GM19238 (cell line): Measurements from ENCODE around the gene ZNF12.
"Not testable (repeated sequence)": the region's sequence is repeated elsewhere in the genome, so short reads cannot be mapped to it uniquely, and the experiment has no call there.

Experiments used
- DNase-seq: peaks from one replicate; pipeline ENCODE4 v3.0.0; 2011; ENCODE audit warnings: low spot score; ENCODE audit not compliant: insufficient read length

ZNF12 gene

DNA sequence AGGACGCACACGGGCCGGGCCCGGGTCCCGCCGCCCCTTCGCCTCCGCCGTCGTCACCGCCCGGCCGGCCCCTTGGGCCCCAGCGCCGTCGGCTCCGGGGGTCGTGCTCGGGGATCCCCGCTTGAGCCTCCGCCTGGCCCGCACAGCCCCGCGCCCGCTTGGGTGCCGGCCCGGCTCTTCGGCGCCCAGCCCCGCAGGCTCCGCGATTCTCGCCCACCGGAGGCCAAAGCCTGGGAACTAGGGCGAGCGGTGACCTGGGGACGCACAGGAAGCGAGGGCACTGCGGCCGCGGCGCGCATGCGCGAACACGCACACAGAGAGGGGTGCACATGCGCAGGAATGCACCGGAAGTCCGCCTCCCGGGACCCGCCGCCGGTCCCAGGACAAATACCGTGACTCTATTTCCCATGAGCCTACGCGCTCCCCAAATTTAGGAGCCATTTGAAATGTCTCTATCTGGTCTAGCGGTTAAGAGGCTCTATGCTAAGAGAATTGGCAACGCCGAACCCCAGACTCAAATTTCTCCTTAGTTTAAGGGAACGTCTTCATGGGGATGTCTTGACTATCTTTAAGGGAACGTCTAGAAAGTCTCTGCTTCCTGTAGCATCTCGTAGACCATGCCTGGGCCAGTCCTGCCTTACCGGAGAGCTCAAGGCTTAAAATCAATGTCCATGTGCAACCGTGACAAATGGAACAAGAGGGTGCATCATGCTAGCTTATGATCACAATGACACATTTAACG, at the start of gene ZNF12:
Gene ZNF12, minus strand, starts transcription at position 282 of the 742 bp plus-strand sequence. CDS start 1,774 bp downstream, outside the sequence.
- peak; percentile 95 for DNase-seq

- DNase-seq, result not testable (repeated sequence)
Observed at GRCh38 chr7:6753964-6754363, 47.2 kb upstream of the ZNF12 start, which contains the start of gene RSPH10B2. TSS of gene RSPH10B2 (plus strand) at chr7:6754103. CDS start at chr7:6757678, 3,575 bp downstream.

- DNase-seq, result not testable (repeated sequence)
Observed at GRCh38 chr7:6750173-6750572, 43.4 kb upstream of the ZNF12 start.

- DNase-seq, result not testable (repeated sequence)
Observed at GRCh38 chr7:6749335-6749734, 42.6 kb upstream of the ZNF12 start.

DNA sequence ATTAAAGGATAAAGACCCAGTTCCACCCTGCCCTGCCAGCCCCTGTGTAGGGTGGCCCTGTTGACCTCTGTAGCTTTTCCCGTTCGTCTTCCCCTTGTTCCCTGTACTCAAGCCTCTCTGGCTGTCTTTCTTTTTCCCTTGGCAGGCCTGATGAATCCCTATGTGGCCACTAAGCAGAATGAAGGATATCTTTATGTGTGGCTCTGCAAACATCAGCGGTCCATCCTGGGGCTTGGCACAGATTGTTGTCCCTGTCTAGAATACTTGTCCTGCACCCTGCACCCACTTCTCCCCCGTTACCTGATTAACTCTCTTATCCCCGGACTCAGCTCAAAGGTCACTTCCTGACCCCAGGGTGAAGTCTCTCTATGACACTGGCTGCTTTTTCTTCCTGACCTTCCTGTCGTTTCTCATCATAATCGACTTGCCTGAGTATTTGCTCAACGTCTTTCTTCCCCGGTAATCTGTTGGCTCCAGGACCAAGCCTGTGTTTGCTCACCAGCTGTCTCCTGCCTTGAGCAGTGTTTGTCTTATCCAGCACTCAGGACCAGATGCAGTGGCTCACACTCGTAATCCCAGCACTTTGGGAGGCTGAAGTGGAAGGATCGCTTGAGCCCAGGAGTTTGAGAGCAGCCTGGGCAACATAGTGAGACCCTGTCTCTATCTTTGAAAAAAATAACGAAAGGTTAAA, 37.8 kb upstream of the ZNF12 start:
- not testable (repeated sequence) for DNase-seq

- not testable (repeated sequence) for DNase-seq
Observed at GRCh38 chr7:6738415-6738814, 31.7 kb upstream of the ZNF12 start.

GRCh38 chr7:6730343-6730633, 23.5 kb upstream of the ZNF12 start:
- DNase-seq, result peak; percentile 15

DNA sequence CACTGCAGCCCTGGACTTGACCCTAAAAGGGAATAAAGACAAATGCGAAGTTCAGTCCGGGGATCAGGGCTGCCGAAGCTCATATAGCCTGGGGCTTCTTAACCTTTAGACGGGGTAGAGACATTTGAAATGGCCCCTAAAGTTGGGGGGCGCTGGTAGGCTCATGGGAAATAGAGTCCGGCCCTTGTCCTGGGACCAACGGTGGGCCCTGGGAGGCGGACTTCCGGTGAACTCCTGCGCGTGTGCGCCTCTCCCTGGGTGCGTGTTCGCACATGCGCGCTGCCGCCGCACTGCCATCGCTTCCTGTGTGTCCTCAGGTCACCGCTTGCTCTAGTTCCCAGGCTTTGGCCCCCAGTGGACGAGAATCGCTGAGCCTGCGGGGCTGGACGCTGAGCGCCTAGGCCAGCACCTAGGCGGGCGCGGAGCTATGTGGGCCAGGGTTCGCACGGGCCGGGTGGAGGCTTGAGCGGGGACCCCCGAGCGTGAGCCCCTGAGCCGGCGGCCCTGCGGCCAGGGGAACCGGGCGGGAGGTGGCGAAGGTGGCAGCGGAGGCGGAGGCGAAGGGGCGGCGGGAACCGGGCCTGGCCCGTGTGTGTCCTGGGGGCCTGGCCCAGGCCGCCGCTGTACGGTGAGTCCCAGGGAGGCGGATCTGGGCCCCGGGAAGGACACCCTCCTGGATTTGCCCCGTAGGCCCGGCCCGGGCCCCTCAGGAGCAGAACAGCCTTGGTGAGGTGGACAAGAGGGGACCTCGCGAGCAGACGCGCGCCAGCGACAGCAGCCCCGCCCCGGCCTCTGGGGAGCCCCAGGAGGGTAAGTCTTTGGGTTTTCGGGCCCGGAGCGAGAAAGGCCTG, 23.0 kb upstream of the ZNF12 start:
- peak; percentile 83 for DNase-seq

DNA sequence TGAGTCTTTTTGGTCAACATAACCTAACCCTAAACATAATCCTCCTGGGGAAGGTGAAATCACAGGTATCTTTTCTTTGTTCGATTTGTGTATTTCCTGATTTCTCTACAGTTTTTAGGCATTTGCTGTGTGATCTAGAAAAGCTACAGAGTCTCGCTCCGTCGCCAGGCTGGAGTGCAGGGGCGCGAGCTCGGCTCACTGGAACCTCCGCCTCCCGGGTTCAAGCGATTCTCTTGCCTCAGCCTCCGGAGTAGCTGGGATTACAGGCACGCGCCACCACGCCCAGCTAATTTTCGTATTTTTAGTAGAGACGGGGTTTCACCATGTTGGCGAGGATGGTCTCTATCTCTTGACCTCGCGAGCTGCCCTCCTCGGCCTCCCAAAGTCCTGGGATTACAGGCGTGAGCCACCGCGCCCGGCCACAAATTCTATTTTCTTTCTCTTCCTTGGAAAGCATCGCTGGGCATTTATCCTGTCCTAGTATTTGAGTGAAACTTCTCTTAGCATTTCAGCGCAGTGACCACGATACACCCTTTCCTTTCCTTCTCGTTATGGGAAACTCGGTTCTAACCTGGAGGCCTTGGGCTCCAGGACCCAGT, 22.2 kb upstream of the ZNF12 start:
- not testable (repeated sequence) for DNase-seq

GRCh38 chr7:6727663-6728062, 20.9 kb upstream of the ZNF12 start:
- DNase-seq, result no peak

- DNase-seq, result not testable (repeated sequence)
Observed at GRCh38 chr7:6726341-6726740, 19.6 kb upstream of the ZNF12 start.

GRCh38 chr7:6725003-6725402, 18.3 kb upstream of the ZNF12 start:
- peak; percentile 77 for DNase-seq

GRCh38 chr7:6724351-6724750, 17.6 kb upstream of the ZNF12 start:
- DNase-seq, result not testable (repeated sequence)

GRCh38 chr7:6718124-6718523, 11.4 kb upstream of the ZNF12 start:
- no peak for DNase-seq

GRCh38 chr7:6715898-6716297, 9.2 kb upstream of the ZNF12 start:
- not testable (repeated sequence) for DNase-seq

- DNase-seq, result no peak
Observed at GRCh38 chr7:6714360-6714759, 7.6 kb upstream of the ZNF12 start.

DNA sequence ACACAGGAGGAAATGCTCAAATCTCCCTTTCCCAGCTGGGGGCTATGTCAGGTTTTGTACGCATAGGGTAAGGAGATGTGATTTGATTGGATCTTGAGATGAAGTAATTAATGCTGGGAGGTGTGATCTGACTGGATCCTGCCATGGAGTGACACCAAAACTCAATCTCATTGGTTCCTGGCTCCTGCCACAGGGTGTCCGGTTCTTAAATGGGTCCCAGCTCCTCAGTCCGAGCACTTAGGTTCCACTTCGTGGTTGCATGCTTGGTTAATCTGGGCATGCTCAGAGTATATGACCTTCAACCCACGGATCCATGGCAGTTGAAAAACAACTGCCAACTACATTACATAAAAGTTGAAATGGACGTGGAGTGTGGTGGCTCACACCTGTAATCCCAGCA, 3.1 kb upstream of the ZNF12 start:
- no peak for DNase-seq

- no peak for DNase-seq
Observed at GRCh38 chr7:6708304-6708703, 1.6 kb upstream of the ZNF12 start.

- DNase-seq, result peak; percentile 32
Observed at GRCh38 chr7:6705959-6706665, 635 bp downstream of the ZNF12 start.

- DNase-seq, result no peak
Observed at GRCh38 chr7:6701860-6702259, 4.9 kb downstream of the ZNF12 start.

DNA sequence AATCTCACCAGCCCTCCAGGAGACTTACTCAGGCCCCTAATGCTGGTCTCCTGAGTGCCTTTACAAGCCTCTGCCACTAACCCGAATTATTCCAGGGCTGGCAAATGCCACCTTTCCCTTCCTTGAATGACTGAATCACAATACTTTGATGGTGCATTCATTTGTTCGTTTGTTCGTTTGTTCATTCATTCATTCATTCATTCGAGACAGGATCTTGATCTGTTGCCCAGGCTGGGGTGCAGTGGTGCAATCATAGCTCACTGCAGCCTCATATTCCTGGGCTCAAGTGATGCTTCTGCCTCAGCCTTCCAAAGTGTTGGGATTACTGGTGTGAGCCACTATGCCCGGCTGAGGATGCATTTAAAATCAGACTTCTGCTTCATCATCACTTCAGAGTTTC, 6.0 kb downstream of the ZNF12 start:
- no peak for DNase-seq
